Left lung (tissue), 10 donors: ENCODE data around the gene SLC20A1. TPM values are rescaled to one million over a fixed set of nuclear protein-coding genes. Genes with fewer than 3 reads are reported as not detected.
A peak's percentile ranks its signal among the peaks of the same experiment; 100 is the strongest.

Experiments
- ATAC-seq: fragments of 200-7000 bp; cut with Tn5 transposase; one replicate; pipeline ENCODE4 v1.9.1; 2020; ENCODE audit warnings: moderate library complexity
- DNase-seq, 4 donors: peaks; one replicate each; pipeline ENCODE4 v3.0.0-alpha.2; 2013 to 2020
- H3K27ac ChIP-seq, 2 donors: fragments of 200-600 bp; sonication (generic) in 1 of 2; one replicate each; pipeline versions ENCODE4 v1.5.0 to v1.8.0; 2020 to 2021
- H3K27me3 ChIP-seq, 2 donors: fragments of 200-600 bp; sonication (generic) in 1 of 2; one replicate each; pipeline versions ENCODE4 v1.5.0 to v1.8.0; 2020 to 2021
- H3K36me3 ChIP-seq, 2 donors: fragments of 200-600 bp; sonication (generic) in 1 of 2; one replicate each; pipeline versions ENCODE4 v1.5.0 to v1.8.0; 2020 to 2021
- H3K4me1 ChIP-seq, 2 donors: fragments of 200-600 bp; one replicate each; pipeline ENCODE4 v1.8.0; 2021
- H3K4me3 ChIP-seq, 2 donors: fragments of 200-600 bp; sonication (generic) in 1 of 2; one replicate each; pipeline versions ENCODE4 v1.5.0 to v1.8.0; 2020 to 2021; ENCODE audit warnings: mild to moderate bottlenecking in 1 of 2
- H3K9me3 ChIP-seq, 2 donors: fragments of 200-600 bp; sonication (generic) in 1 of 2; one replicate each; pipeline versions ENCODE4 v1.5.0 to v1.8.0; 2020 to 2021
- CTCF ChIP-seq, 2 donors: fragments of 200-600 bp; sonication (generic) in 1 of 2; IDR thresholded peaks; one replicate each; pipeline versions ENCODE4 v1.5.0 to v1.8.0; 2021; ENCODE audit warnings: antibody characterized with exemption in 2 of 2
- intact Hi-C, 2 donors: fragments of 100-400 bp; cut with DNase I; formaldehyde crosslinking; loops; one replicate each; pipeline versions ENCODE4 v1.11.2 to v1.14.2; 2022
- polyA plus RNA-seq, 6 donors: library from polyadenylated mRNA; unstranded; fragments of 120-200 nt; gene quantifications; one replicate each; pipeline ENCODE4 v1.2.1, GENCODE V29; 2013; ENCODE audit not compliant: insufficient read length in 6 of 6
- total RNA-seq, 2 donors: library from RNA; stranded (reverse); fragmentation: NEBNext Ultra II Directional; extraction: Animal tissue kit (Norgen Biotek cat#: 25700); gene quantifications; one replicate each; pipeline ENCODE4 v1.2.1, GENCODE V29; 2021
- donor health status: DM: no; HTN: yes; CAD: no.
- donor health status: DM: no; HTN: no; CAD: no.

Gene SLC20A1
- total and polyA plus RNA-seq, 8 donors: 33.9 to 68.2 (median 37.8) TPM

- Histone ChIP-seq H3K4me1 (peaks cover 18 to 82% of the 10 kb centered on the region in 2 donors), H3K27me3 (no peaks in the 10 kb centered on the region), H3K4me3 (peak overlapping the region; percentile 74 to 84), H3K9me3 (no peaks in the 10 kb centered on the region), H3K27ac (peak overlapping the region; percentile 92 to 97), H3K36me3 (peaks cover 0 to 27% of the 10 kb centered on the region in 2 donors)
- ATAC-seq: no peak
- intact Hi-C loops: no loop called here
- no peak for TF ChIP-seq CTCF (IDR thresholded peaks at IDR 0.05)
- DNase-seq: no peak
Observed at GRCh38 chr2:112644933-112645309, 818 bp upstream of the SLC20A1 start.

- ATAC-seq (peak; percentile 24), DNase-seq (peak in 1 of 4 donors; percentile 52)
- H3K9me3 ChIP-seq: no peaks in the 10 kb centered on the region
- TF ChIP-seq CTCF (IDR thresholded peaks at IDR 0.05): no peak
- peak overlapping the region; percentile 92 to 97 for H3K27ac ChIP-seq
- H3K4me3 ChIP-seq: peak overlapping the region; percentile 74 to 84
- intact Hi-C loops: no loop called here
- peaks cover 0 to 40% of the 10 kb centered on the region in 2 donors for H3K36me3 ChIP-seq
- peaks cover 18 to 81% of the 10 kb centered on the region in 2 donors for H3K4me1 ChIP-seq
- no peaks in the 10 kb centered on the region for H3K27me3 ChIP-seq
Observed at GRCh38 chr2:112646102-112646719, 472 bp downstream of the SLC20A1 start.

- H3K9me3 ChIP-seq: no peaks in the 10 kb centered on the region
- peaks cover 18 to 74% of the 10 kb centered on the region in 2 donors for H3K4me1 ChIP-seq
- no peaks in the 10 kb centered on the region for H3K27me3 ChIP-seq
- intact Hi-C loops: no loop called here
- peak overlapping the region; percentile 74 to 84 for H3K4me3 ChIP-seq
- DNase-seq (no peak), ATAC-seq (no peak)
- peak overlapping the region; percentile 92 to 97 for H3K27ac ChIP-seq
- TF ChIP-seq CTCF (IDR thresholded peaks at IDR 0.05): no peak
- H3K36me3 ChIP-seq: peaks cover 0 to 48% of the 10 kb centered on the region in 2 donors
Observed at GRCh38 chr2:112646791-112647689, 1.3 kb downstream of the SLC20A1 start.

- no peaks in the 10 kb centered on the region for H3K9me3 ChIP-seq
- H3K4me1 ChIP-seq: peaks cover 18 to 67% of the 10 kb centered on the region in 2 donors
- intact Hi-C loops: no loop called here
- no peak for DNase-seq
- TF ChIP-seq CTCF (IDR thresholded peaks at IDR 0.05): no peak
- H3K4me3 ChIP-seq: peak overlapping the region in 1 of 2 donors; percentile 84
- no peaks in the 10 kb centered on the region for H3K27me3 ChIP-seq
- H3K27ac ChIP-seq: no peak overlapping the region
- H3K36me3 ChIP-seq: peaks cover 0 to 59% of the 10 kb centered on the region in 2 donors
- no peak for ATAC-seq
Observed at GRCh38 chr2:112648081-112648480, 2.3 kb downstream of the SLC20A1 start.

GRCh38 chr2:112656679-112657078, 10.9 kb downstream of the SLC20A1 start:
- H3K9me3 ChIP-seq: no peaks in the 10 kb centered on the region
- peaks cover 4 to 100% of the 10 kb centered on the region in 2 donors for H3K36me3 ChIP-seq
- ATAC-seq: no peak
- H3K27ac ChIP-seq: no peak overlapping the region
- peaks cover 0 to 41% of the 10 kb centered on the region in 2 donors for H3K4me1 ChIP-seq
- intact Hi-C loops: no loop called here
- TF ChIP-seq CTCF (IDR thresholded peaks at IDR 0.05): no peak
- no peaks in the 10 kb centered on the region for H3K27me3 ChIP-seq
- DNase-seq: no peak
- no peak overlapping the region for H3K4me3 ChIP-seq
